Activated CD4-positive, alpha-beta T cell treated with anti-CD3 and anti-CD28 coated beads for 4 hours (primary cell): ENCODE data around the gene HNMT.
"Not testable (repeated sequence)": the region's sequence is repeated elsewhere in the genome, so short reads cannot be mapped to it uniquely, and the experiment has no call there.

Source experiments
- DNase-seq, 2 donors: peaks; one replicate each; pipeline ENCODE4 v3.0.0-alpha.2; 2020

HNMT gene

DNA sequence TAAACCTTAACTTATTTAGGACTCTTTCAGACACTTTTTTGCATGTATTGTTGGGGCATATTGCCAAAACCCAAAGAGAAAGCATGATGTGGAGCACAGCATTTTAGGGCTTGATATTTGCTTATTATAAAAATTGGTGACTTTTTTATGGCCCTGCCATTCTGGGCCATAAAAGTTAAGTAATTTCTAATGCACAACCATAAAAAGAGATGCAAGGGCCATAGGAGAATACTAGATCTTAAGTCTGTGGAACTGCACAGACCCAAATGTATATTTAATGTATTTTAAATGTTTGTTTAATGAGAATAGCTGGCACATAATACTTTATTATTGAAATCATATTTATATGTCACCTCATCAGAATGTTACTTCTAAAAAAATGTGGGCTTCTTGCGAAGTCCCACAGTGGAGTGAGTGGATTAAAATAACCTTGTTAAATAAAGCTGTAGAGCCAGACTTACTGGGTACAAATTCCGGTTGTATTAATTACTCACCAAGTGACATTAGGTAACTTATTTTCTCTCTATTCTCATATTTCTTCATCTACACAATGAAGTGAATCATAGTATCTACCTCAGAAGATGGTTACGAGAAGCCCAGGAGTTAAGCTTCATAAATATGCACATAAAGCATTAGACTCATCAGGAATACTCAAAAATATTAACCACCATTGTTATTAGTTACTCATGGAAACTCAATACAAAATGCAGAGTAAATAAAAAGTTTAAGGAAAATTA lies 52.2 kb downstream of the HNMT start:
- no peak for DNase-seq

DNA sequence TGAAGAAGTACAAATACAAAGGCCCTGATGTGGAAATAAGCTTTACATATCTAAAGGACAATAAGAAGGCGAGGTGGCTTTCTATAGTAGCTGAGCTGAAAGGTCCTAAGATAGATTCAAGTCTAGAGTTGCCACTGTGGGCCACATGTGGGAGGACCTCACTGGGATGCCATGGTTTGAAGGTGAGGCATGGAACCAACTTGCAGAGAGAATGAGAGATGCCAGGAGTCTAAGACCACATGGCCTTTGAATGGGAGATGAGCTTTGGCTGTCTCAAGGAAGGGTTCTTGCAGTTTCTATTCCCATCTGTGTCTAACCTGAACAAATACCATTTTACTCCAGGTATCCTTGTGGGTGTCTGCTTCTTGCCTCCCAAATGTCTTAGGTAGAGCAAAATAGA lies 53.6 kb downstream of the HNMT start:
- no peak for DNase-seq

- DNase-seq, result no peak
Observed at GRCh38 chr2:138018866-138019688, 54.8 kb downstream of the HNMT start.

- DNase-seq, result no peak
Observed at GRCh38 chr2:138020432-138020831, 56.2 kb downstream of the HNMT start.

GRCh38 chr2:138021154-138021553 lies 56.9 kb downstream of the HNMT start:
- DNase-seq, result no peak

DNA sequence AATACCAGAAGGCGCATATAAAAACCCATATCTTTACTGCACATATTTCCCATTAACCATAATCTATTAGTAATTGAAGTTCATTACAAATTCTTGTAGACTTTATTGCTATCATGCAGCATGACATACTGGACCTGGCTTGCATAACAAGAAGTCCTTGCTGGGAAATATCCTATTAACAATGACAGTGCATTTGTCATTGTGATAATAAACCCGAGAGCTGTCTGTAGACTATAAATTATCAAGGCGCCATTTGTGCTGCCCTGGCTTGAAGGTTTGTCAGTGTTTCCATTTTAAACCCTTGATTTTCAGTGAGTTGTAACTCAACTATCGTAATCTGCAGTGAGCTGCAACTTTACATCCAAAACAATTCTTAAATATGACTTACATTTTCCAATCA lies 59.0 kb downstream of the HNMT start:
- DNase-seq, result no peak

DNA sequence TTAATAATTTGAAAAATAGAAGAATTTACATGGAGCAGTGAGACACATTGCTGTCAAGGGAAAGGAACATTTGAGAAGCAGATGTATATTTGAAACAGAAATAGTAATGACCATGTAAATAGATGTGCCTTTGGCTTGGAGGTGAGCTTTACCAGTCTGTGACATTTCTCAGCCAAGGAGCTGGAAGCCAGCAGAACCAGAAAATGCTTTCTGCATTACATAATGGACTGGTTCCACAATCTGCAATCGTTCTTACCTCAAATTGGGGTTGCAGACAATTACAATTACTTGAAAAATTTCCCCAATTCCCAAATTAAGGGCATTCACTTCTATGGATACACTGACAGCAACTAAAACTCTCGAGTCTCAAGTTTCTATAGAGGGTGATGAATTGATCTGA lies 59.7 kb downstream of the HNMT start:
- DNase-seq, result no peak

- DNase-seq, result no peak
Observed at GRCh38 chr2:138026111-138027020, 62.1 kb downstream of the HNMT start.

DNA sequence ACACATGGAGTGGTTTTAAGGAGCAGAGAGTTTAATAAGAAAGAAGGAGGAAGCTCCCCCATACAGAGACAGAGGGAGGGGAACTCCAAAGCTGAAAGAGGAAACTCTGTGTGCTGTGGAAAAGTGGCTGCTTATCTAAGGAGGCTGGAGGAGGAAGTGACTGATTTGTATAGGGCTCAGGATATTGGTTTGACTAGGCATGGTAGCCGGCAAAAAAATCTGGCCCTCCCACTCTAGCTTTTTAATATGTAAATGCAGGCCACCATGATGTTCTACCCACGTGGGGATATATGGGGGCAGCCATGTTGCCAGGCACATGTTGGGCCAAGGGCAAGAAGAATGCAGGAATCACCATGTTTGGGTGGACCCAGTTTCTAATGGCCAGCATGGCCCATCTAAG lies 64.3 kb downstream of the HNMT start:
- no peak for DNase-seq

GRCh38 chr2:138029276-138029675 lies 65.0 kb downstream of the HNMT start:
- DNase-seq, result no peak

DNA sequence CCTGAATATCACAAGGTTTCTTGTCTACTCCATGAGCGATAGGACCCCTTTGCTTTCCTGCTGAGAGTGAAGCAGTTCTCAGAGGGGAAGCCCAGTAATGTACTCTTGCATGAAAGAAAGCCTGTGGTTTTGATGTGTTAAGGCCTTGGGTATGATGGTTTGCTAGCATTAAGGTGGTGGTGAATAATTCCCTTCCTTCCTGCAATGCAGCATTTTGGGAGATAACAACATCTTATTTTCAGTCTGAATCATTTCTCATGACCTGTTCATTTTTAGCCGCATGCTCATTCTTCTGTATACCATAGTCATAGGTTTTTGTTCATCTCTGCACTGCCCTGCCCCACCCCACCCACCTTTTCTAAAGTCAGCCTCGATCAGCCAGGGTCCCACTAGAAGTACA lies 66.2 kb downstream of the HNMT start:
- DNase-seq, result no peak

GRCh38 chr2:138032334-138032733 lies 68.1 kb downstream of the HNMT start:
- DNase-seq, result no peak

GRCh38 chr2:138034536-138034935 lies 70.3 kb downstream of the HNMT start:
- DNase-seq, result no peak

DNA sequence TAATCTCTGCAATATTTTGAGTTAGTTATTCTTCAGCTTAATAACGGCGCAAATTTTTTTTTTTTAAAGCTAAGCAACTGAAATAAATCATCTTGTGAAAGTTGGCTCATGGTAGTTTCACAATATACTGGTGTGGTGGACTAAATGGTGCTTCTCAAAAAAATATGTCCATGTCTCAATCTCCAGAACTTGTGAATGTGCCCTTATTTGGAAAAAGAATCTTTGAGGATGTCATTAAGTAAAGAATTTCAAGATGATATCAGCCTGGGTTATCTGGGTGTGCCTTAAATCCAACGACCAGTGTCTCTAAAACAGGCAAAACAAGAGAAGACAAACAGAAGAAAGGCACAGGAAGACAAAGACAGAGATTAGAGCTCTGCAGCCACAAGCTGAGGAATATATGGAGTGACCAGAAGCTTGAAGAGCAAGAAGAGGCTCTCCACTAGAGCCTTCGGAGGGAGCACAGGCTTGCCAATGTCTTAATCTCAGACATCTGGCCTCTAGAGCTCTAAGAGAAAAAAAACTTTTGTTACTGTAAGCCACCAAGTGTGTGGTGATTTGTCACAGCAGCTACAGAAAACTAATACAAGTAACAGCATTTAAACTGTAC lies 71.4 kb downstream of the HNMT start:
- no peak for DNase-seq

- DNase-seq, result no peak
Observed at GRCh38 chr2:138036522-138036921, 72.2 kb downstream of the HNMT start.

DNA sequence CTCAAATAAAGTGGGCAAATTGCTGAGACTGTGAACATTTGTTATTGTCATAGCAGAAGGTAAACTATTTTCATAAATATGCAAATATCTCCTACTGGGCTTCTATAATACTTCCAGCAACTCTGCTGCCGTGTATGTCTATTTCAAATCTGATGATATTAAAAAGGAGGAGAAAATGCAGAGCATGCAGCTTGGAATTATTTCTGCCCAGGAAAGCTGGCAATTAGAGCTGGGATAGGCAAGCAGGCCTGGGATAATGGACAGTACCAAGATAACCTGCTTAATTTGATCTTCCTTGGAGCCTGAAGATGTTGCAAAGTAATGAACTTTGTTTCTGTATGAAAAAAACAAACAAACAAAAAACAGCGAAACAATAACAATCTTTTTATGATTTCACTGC lies 72.8 kb downstream of the HNMT start:
- DNase-seq, result no peak

DNA sequence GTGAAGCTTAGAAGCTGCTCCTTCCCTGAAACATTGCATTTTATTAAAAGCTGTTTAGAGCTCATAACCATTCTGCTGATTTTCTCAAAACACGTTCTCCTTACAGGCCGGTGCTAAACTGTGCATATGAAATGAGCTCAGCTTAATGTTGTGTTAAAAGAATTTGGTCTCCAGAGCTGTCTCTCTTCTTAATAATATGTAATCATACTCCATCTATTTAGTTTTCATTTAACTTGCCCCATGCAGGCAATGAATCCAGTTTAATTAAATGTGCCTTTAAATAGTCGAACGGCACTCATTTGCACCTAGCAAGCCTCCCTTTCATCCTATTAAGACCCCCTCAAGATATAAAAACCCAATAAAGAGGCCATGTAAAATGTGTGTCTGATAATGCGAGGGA lies 76.3 kb downstream of the HNMT start:
- DNase-seq, result no peak

DNA sequence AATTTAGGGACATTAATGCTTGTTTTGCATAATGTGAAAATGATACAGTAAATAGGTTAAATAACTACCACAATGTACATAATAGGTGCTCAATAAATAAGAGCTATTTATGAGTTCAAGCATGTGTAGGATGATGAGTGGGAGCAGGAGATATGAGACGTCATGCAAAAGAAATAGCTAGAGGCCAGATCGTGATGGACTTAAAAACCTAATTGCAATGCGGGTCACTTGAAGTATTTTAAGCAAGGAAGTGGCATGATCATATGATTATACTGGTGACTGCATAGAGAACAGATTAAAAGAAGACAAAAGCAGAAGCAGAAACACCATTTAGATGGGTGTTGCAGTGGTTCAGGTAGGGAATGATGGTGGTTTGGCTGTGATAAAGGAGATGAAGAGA lies 78.0 kb downstream of the HNMT start:
- DNase-seq, result no peak

DNA sequence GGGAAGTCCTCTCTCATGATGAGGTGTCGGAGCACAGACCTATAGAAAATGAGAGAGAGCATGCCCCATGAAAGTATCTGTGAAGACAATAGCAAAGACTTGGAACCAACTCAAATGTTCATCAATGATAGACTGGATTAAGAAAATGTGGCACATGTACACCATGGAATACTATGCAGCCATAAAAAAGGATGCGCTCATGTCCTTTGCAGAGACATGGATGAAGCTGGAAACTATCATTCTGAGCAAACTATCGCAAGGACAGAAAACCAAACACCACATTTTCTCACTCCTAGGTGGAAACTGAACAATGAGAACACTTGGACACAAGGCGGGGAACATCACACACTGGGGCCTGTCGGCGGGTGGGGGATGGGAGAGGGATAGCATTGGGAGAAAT lies 79.3 kb downstream of the HNMT start:
- not testable (repeated sequence) for DNase-seq

DNA sequence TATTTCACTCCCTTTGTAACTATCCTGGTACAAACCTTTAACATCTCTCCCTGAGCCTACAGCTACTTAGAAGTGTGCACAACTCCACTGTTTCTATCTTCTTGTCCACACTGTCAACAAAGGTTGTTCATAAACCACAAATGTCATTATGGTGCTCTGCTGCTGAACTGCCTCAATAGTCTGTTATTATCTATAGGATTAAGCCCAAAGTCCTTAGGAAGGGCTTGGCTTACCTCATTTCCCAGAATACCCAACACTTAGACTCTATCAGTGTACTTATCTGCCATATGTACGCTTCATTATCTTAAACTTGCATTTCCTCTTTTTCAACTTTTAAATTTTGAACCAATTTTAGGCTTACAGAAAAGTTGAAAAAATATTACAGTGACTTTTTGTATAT lies 94.2 kb downstream of the HNMT start:
- no peak for DNase-seq

GRCh38 chr2:138059487-138060300 lies 95.4 kb downstream of the HNMT start:
- DNase-seq, result no peak

GRCh38 chr2:138060301-138060635 lies 96.0 kb downstream of the HNMT start:
- no peak for DNase-seq
